Small intestine (tissue), 7 donors: Measurements from ENCODE around the gene ZFP36L2. TPM values are rescaled to one million over a fixed set of nuclear protein-coding genes. Genes with fewer than 3 reads are reported as not detected.
A peak's percentile ranks its signal among the peaks of the same experiment; 100 is the strongest.
"Not testable (repeated sequence)": the region's sequence is repeated elsewhere in the genome, so short reads cannot be mapped to it uniquely, and the experiment has no call there.

Source experiments
- DNase-seq, 2 donors: peaks; one replicate each; pipeline versions ENCODE4 v3.0.0 to v3.0.0-alpha.2; 2013
- FAIRE-seq: peaks from 2 replicates; lab custom pipeline; 2012; peaks lifted over from hg19 to GRCh38; lab: Jason Lieb, UNC
- H3K27ac ChIP-seq, 3 donors: one replicate each; pipeline ENCODE4 v1.5.1; 2013; ENCODE audit warnings: low read length in 2 of 3, mild to moderate bottlenecking in 2 of 3, control low read depth in 1 of 3, inconsistent platforms in 1 of 3, low read depth in 1 of 3, moderate library complexity in 1 of 3
- H3K27me3 ChIP-seq, 3 donors: one replicate each; pipeline ENCODE4 v1.6.1; 2013; ENCODE audit warnings: low read length in 3 of 3, inconsistent platforms in 1 of 3; ENCODE audit not compliant: control insufficient read depth in 3 of 3, insufficient read depth in 3 of 3
- H3K36me3 ChIP-seq, 3 donors: one replicate each; pipeline ENCODE4 v1.6.1; 2013; ENCODE audit warnings: low read length in 3 of 3, inconsistent platforms in 1 of 3, low read depth in 1 of 3, mild to moderate bottlenecking in 1 of 3, moderate library complexity in 1 of 3; ENCODE audit not compliant: control insufficient read depth in 3 of 3, insufficient read depth in 2 of 3
- H3K4me1 ChIP-seq, 3 donors: one replicate each; pipeline ENCODE4 v1.6.1; 2013; ENCODE audit warnings: low read length in 2 of 3, inconsistent platforms in 1 of 3, low read depth in 1 of 3, mild to moderate bottlenecking in 1 of 3, moderate library complexity in 1 of 3; ENCODE audit not compliant: control insufficient read depth in 3 of 3, insufficient read depth in 2 of 3
- H3K4me3 ChIP-seq, 3 donors: one replicate each; pipeline ENCODE4 v1.5.1; 2013; ENCODE audit warnings: low read length in 3 of 3, control low read depth in 1 of 3, inconsistent platforms in 1 of 3, low read depth in 1 of 3, mild to moderate bottlenecking in 1 of 3, moderate library complexity in 1 of 3
- H3K9me3 ChIP-seq, 2 donors: one replicate each; pipeline ENCODE4 v1.6.1; 2013; ENCODE audit warnings: low read depth in 1 of 2, low read length in 1 of 2; ENCODE audit not compliant: control insufficient read depth in 2 of 2, insufficient read depth in 1 of 2
- WGBS, 3 donors: extraction: QIAGEN DNeasy Blood & Tissue Kit; methylation state at CpG; one replicate each; pipeline ENCODE4 v1.1.7; 2013; 5-methylcytosine and 5-hydroxymethylcytosine counted together
- polyA plus RNA-seq, 4 donors: library from polyadenylated mRNA; stranded (reverse) in 3 of 4; unstranded in 1 of 4; fragments of 200-250 nt in 3 of 4; fragments of 120-200 nt in 1 of 4; gene quantifications; one replicate each; pipeline versions ENCODE4 v1.2.1 to v1.2.3, GENCODE V29; 2013
- donor health status: healthy with polysubstance abuse.
- donor health status: control.
- donor health status: control.
- donor health status: Bipolar disorder and iron deficiency.
- donor health status: healthy.

The ZFP36L2 gene
- polyA plus RNA-seq, 4 donors = 62.1 to 331 (median 98.8) TPM

GRCh38 chr2:43194121-43194869 lies 32.1 kb downstream of the ZFP36L2 start:
- Histone ChIP-seq H3K27me3 (no peaks in the 10 kb centered on the region), H3K9me3 (no peaks in the 10 kb centered on the region), H3K36me3 (no peaks in the 10 kb centered on the region), H3K4me1 (peaks cover 0 to 83% (median 16%) of the 10 kb centered on the region in 3 donors), H3K4me3 (peak overlapping the region in 2 of 3 donors; percentile 4 to 6), H3K27ac (peak overlapping the region; percentile 94 to 98 (median 96))
- WGBS, 3 donors = 18 to 56% (median 34%) methylated on average over 13 of the region's 13 CpGs
- FAIRE-seq = no peak
- peak; percentile 98 for DNase-seq

- H3K9me3 ChIP-seq = no peaks in the 10 kb centered on the region
- no peak for FAIRE-seq
- WGBS, 3 donors = 20 to 55% (median 35%) methylated on average over 4 of the region's 4 CpGs
- peak in 1 of 2 donors; percentile 82 for DNase-seq
- H3K27ac ChIP-seq = peak overlapping the region; percentile 83 to 98 (median 94)
- peaks cover 0 to 82% (median 16%) of the 10 kb centered on the region in 3 donors for H3K4me1 ChIP-seq
- H3K27me3 ChIP-seq = no peaks in the 10 kb centered on the region
- no peak overlapping the region for H3K4me3 ChIP-seq
- H3K36me3 ChIP-seq = no peaks in the 10 kb centered on the region
These were observed 32.7 kb downstream of the ZFP36L2 start for GRCh38 chr2:43193652-43194120.

- no peaks in the 10 kb centered on the region for H3K36me3 ChIP-seq
- no peak overlapping the region for H3K4me3 ChIP-seq
- H3K27me3 ChIP-seq = no peaks in the 10 kb centered on the region
- WGBS, 3 donors = 26 to 77% (median 61%) methylated on average over 11 to 12 of the region's 12 CpGs
- FAIRE-seq (no peak), DNase-seq (peak in 1 of 2 donors; percentile 55)
- H3K9me3 ChIP-seq = no peaks in the 10 kb centered on the region
- H3K4me1 ChIP-seq = peaks cover 0 to 75% (median 16%) of the 10 kb centered on the region in 3 donors
- peak overlapping the region; percentile 83 to 98 (median 94) for H3K27ac ChIP-seq
These were observed 33.4 kb downstream of the ZFP36L2 start for GRCh38 chr2:43192744-43193651.

GRCh38 chr2:43191947-43192516 lies 34.4 kb downstream of the ZFP36L2 start:
- Histone ChIP-seq H3K9me3 (no peaks in the 10 kb centered on the region), H3K27me3 (no peaks in the 10 kb centered on the region), H3K4me3 (no peak overlapping the region), H3K4me1 (peaks cover 5 to 76% (median 14%) of the 10 kb centered on the region in 3 donors), H3K27ac (peak overlapping the region; percentile 83 to 98 (median 94)), H3K36me3 (no peaks in the 10 kb centered on the region)
- DNase-seq = no peak
- WGBS, 3 donors = 38 to 66% (median 38%) methylated on average over 3 of the region's 3 CpGs
- no peak for FAIRE-seq

GRCh38 chr2:43190311-43191052 lies 35.9 kb downstream of the ZFP36L2 start:
- no peaks in the 10 kb centered on the region for H3K36me3 ChIP-seq
- H3K4me1 ChIP-seq = peaks cover 13 to 79% (median 24%) of the 10 kb centered on the region in 3 donors
- H3K9me3 ChIP-seq = no peaks in the 10 kb centered on the region
- no peak overlapping the region for H3K4me3 ChIP-seq
- peak; percentile 68 to 70 for DNase-seq
- no peak for FAIRE-seq
- peak overlapping the region in 2 of 3 donors; percentile 24 to 50 for H3K27ac ChIP-seq
- 60 to 81% (median 72%) methylated on average over 8 to 10 of the region's 10 CpGs for WGBS, 3 donors
- no peaks in the 10 kb centered on the region for H3K27me3 ChIP-seq

- not testable (repeated sequence) for DNase-seq, H3K27me3 ChIP-seq, FAIRE-seq, H3K4me3 ChIP-seq, H3K36me3 ChIP-seq, H3K9me3 ChIP-seq
- Histone ChIP-seq H3K27ac (peak overlapping the region in 1 of 3 donors; percentile 50), H3K4me1 (peaks cover 17 to 78% (median 22%) of the 10 kb centered on the region in 3 donors)
- WGBS, 3 donors = 60 to 78% (median 66%) methylated on average over 7 of the region's 7 CpGs
These were observed 36.5 kb downstream of the ZFP36L2 start for GRCh38 chr2:43189861-43190260.

- peaks cover 19 to 78% (median 25%) of the 10 kb centered on the region in 3 donors for H3K4me1 ChIP-seq
- no peak overlapping the region for H3K27ac ChIP-seq
- FAIRE-seq (no peak), DNase-seq (no peak)
- no peaks in the 10 kb centered on the region for H3K36me3 ChIP-seq
- 90 to 92% (median 91%) methylated on average over 16 of the region's 16 CpGs for WGBS, 3 donors
- H3K27me3 ChIP-seq = no peaks in the 10 kb centered on the region
- no peaks in the 10 kb centered on the region for H3K9me3 ChIP-seq
- H3K4me3 ChIP-seq = no peak overlapping the region
These were observed 37.6 kb downstream of the ZFP36L2 start for GRCh38 chr2:43188561-43189386.
